Spleen (tissue), 7 donors: Measurements from ENCODE around the gene TES.

ENCODE experiments used
- CTCF ChIP-seq, 11 experiments: fragments of 200-600 bp in 7 of 11; fragments of 450-650 bp in 4 of 11; sonication (generic) in 4 of 11; IDR thresholded peaks in 8 of 11; conservative IDR thresholded peaks in 3 of 11; 1 replicate in 7 of 11; 2 replicates in 4 of 11; pipeline versions ENCODE4 v1.4.0 to v1.8.0; 2016 to 2021; ENCODE audit warnings: antibody characterized with exemption in 11 of 11, inconsistent platforms in 4 of 11, mild to moderate bottlenecking in 1 of 11
- POLR2A ChIP-seq, 3 donors: fragments of 450-650 bp; IDR thresholded peaks; one replicate each; pipeline ENCODE4 v1.5.1; 2017; ENCODE audit warnings: antibody characterized with exemption in 3 of 3, mild to moderate bottlenecking in 1 of 3
- donor health status: DM: no; HTN: no; CAD: no; lungs with moderate emphysema.
- donor health status: DM: no; HTN: no; CAD: no.
- donor health status: DM: no; HTN: no; CAD: no.

GRCh38 chr7:116239020-116239419 lies 28.7 kb downstream of the TES start:
- TF ChIP-seq POLR2A (IDR thresholded peaks at IDR 0.05) (no peak), CTCF (IDR thresholded peaks at IDR 0.05 in 8 of 11, conservative IDR thresholded peaks at IDR 0.05 in 3 of 11) (no peak)
